Activated CD8-positive, alpha-beta T cell treated with anti-CD3 and anti-CD28 coated beads for 36 hours (primary cell): ENCODE data around the gene PCMT1. TPM values are rescaled to one million over a fixed set of nuclear protein-coding genes. Genes with fewer than 3 reads are reported as not detected.

Experiments
- ATAC-seq: fragments of 200-7000 bp; cut with Tn5 transposase; one replicate; pipeline ENCODE4 v1.10.0; 2021; ENCODE audit warnings: mild to moderate bottlenecking, moderate library complexity
- CTCF ChIA-PET: fragments of 350-600 bp; sonication (Branson Sonifier 250); formaldehyde crosslinking; loops from one replicate; lab custom pipeline; 2021; ENCODE audit warnings: antibody characterized with exemption; lab: Charles Lee
- POLR2A ChIA-PET: fragments of 350-600 bp; sonication (Branson Sonifier 250); formaldehyde crosslinking; loops from one replicate; lab custom pipeline; 2021; ENCODE audit warnings: antibody characterized with exemption; lab: Charles Lee
- DNase-seq: peaks from one replicate; pipeline ENCODE4 v3.0.0-alpha.2; 2020
- H3K27ac Mint-ChIP-seq: one replicate; pipeline ENCODE4 v1.8.0; 2021; ENCODE audit warnings: mild to moderate bottlenecking, mixed read lengths
- H3K27me3 Mint-ChIP-seq: one replicate; pipeline ENCODE4 v1.8.0; 2021; ENCODE audit warnings: mixed read lengths
- H3K36me3 Mint-ChIP-seq: one replicate; pipeline ENCODE4 v1.8.0; 2021; ENCODE audit warnings: low read depth, mixed read lengths
- H3K4me1 Mint-ChIP-seq: one replicate; pipeline ENCODE4 v1.8.0; 2021; ENCODE audit warnings: low read depth, mixed read lengths
- H3K4me3 Mint-ChIP-seq: one replicate; pipeline ENCODE4 v1.8.0; 2021; ENCODE audit warnings: mild to moderate bottlenecking, moderate library complexity, mixed read lengths
- H3K9me3 Mint-ChIP-seq: one replicate; pipeline ENCODE4 v1.8.0; 2021; ENCODE audit warnings: mixed read lengths
- CTCF ChIP-seq: fragments of 200-600 bp; IDR thresholded peaks from one replicate; pipeline ENCODE4 v1.8.0; 2022; ENCODE audit warnings: antibody characterized with exemption, mild to moderate bottlenecking
- intact Hi-C: fragments of 100-400 bp; cut with micrococcal nuclease; formaldehyde crosslinking; loops from one replicate; pipeline ENCODE4 v1.10.0; 2022
- total RNA-seq, 2 experiments: library from RNA; stranded (reverse); gene quantifications; one replicate each; pipeline ENCODE4 v1.2.3, GENCODE V29; 2021

PCMT1 gene
- total RNA-seq, 2 experiments from 2014 or later = 97.3 to 102 TPM

- Mint-ChIP-seq H3K27me3 (no peaks in the 10 kb centered on the region), H3K4me3 (no peak overlapping the region), H3K4me1 (peaks cover 6% of the 10 kb centered on the region), H3K27ac (no peak overlapping the region), H3K9me3 (no peaks in the 10 kb centered on the region), H3K36me3 (peaks cover 31% of the 10 kb centered on the region)
- DNase-seq = no peak
- intact Hi-C loops = no loop called here
- POLR2A ChIA-PET = no interaction called here
- CTCF ChIA-PET = interaction anchor here (0.5 to 3.1 kb wide), 9 partner anchors 21 to 161 kb away, joined by 3 to 17 read pairs (median 3); partner anchors contain the start of gene NUP43
- no peak for ATAC-seq
- TF ChIP-seq CTCF = no peak
These were observed 26.3 kb upstream of the PCMT1 start for GRCh38 chr6:149723262-149723661.

GRCh38 chr6:149723771-149724417 is 25.6 kb upstream of the PCMT1 start:
- ATAC-seq (peak; percentile 97), DNase-seq (peak; percentile 58)
- Mint-ChIP-seq H3K36me3 (peaks cover 36% of the 10 kb centered on the region), H3K9me3 (no peaks in the 10 kb centered on the region), H3K27me3 (no peaks in the 10 kb centered on the region), H3K4me3 (no peak overlapping the region), H3K4me1 (peaks cover 9% of the 10 kb centered on the region), H3K27ac (no peak overlapping the region)
- TF ChIP-seq CTCF = peak; percentile 85
- CTCF ChIA-PET = interaction anchor here (0.5 to 3.1 kb wide), 12 partner anchors 21 to 162 kb away, joined by 3 to 17 read pairs (median 3); partner anchors contain the start of gene NUP43
- POLR2A ChIA-PET = no interaction called here
- intact Hi-C loops = no loop called here

GRCh38 chr6:149725785-149726184 is 23.8 kb upstream of the PCMT1 start:
- intact Hi-C loops = no loop called here
- H3K36me3 Mint-ChIP-seq = peaks cover 34% of the 10 kb centered on the region

GRCh38 chr6:149727793-149728498 is 21.6 kb upstream of the PCMT1 start:
- DNase-seq = no peak
- no peak for ATAC-seq
- Mint-ChIP-seq H3K27me3 (no peaks in the 10 kb centered on the region), H3K9me3 (no peaks in the 10 kb centered on the region), H3K4me3 (no peak overlapping the region), H3K36me3 (peaks cover 33% of the 10 kb centered on the region), H3K27ac (peak overlapping the region; percentile 25), H3K4me1 (peaks cover 9% of the 10 kb centered on the region)
- TF ChIP-seq CTCF = no peak
- intact Hi-C loops = no loop called here
- ChIA-PET CTCF (no interaction called here), POLR2A (no interaction called here)

More at GRCh38 chr6:149725785-149726184, 23.8 kb upstream of the PCMT1 start:
- no peak overlapping the region for H3K27ac Mint-ChIP-seq
- ChIA-PET CTCF (no interaction called here), POLR2A (no interaction called here)
- ATAC-seq (no peak), DNase-seq (no peak)
- no peak overlapping the region for H3K4me3 Mint-ChIP-seq
- H3K9me3 Mint-ChIP-seq = no peaks in the 10 kb centered on the region
- TF ChIP-seq CTCF = no peak
- H3K27me3 Mint-ChIP-seq = no peaks in the 10 kb centered on the region
- H3K4me1 Mint-ChIP-seq = peaks cover 9% of the 10 kb centered on the region
